K562 (cell line): Measurements from ENCODE around the gene NDUFB10. TPM values are rescaled to one million over a fixed set of nuclear protein-coding genes. Genes with fewer than 3 reads are reported as not detected.
A peak's percentile ranks its signal among the peaks of the same experiment; 100 is the strongest.

Experiments
- EZH2 ChIP-seq: IDR thresholded peaks from 2 replicates; pipeline ENCODE4 v1.6.1; 2012; ENCODE audit warnings: low read depth, mild to moderate bottlenecking, inconsistent platforms, low read length, borderline replicate concordance
- FOXA3 ChIP-seq, 2 experiments: fragments of 450-650 bp in 1 of 2; sonication (generic) in 1 of 2; formaldehyde crosslinking; IDR thresholded peaks in 1 of 2; conservative IDR thresholded peaks in 1 of 2; 2 replicates each; pipeline versions ENCODE4 v1.4.0 to v1.8.0; 2020 to 2022; ENCODE audit warnings: mild to moderate bottlenecking in 2 of 2, missing genetic modification reagents in 1 of 2
- FOXK2 ChIP-seq, 2 experiments: fragments of 450-650 bp; IDR thresholded peaks in 1 of 2; conservative IDR thresholded peaks in 1 of 2; 2 replicates each; pipeline ENCODE4 v1.6.1; 2016; ENCODE audit warnings: low read depth in 2 of 2, mild to moderate bottlenecking in 1 of 2
- FOXM1 ChIP-seq, 2 experiments: fragments of 450-650 bp in 1 of 2; sonication (generic) in 1 of 2; formaldehyde crosslinking in 1 of 2; IDR thresholded peaks; 2 replicates each; pipeline versions ENCODE4 v1.6.1 to v1.9.0; 2017 to 2022; ENCODE audit warnings: low read depth in 2 of 2, mild to moderate bottlenecking in 2 of 2, missing genetic modification reagents in 1 of 2, moderate library complexity in 1 of 2
- HMG20A ChIP-seq: fragments of 450-650 bp; formaldehyde crosslinking; conservative IDR thresholded peaks from 2 replicates; pipeline ENCODE4 v1.4.0; 2020; ENCODE audit warnings: mild to moderate bottlenecking, mixed read lengths
- KLF6 ChIP-seq: fragments of 250-450 bp; sonication (Bioruptor Pico); IDR thresholded peaks from 2 replicates; pipeline ENCODE4 v1.4.0; 2020; ENCODE audit warnings: mild to moderate bottlenecking, moderate library complexity, borderline replicate concordance
- MYBL2 ChIP-seq, 2 experiments: fragments of 450-650 bp in 1 of 2; sonication (generic) in 1 of 2; formaldehyde crosslinking in 1 of 2; IDR thresholded peaks; 2 replicates each; pipeline versions ENCODE4 v1.6.1 to v1.8.1; 2017 to 2022; ENCODE audit warnings: borderline replicate concordance in 1 of 2, inconsistent platforms in 1 of 2, low read depth in 1 of 2, mild to moderate bottlenecking in 1 of 2, missing genetic modification reagents in 1 of 2, moderate library complexity in 1 of 2
- NFXL1 ChIP-seq: fragments of 450-650 bp; formaldehyde crosslinking; IDR thresholded peaks from 2 replicates; pipeline ENCODE4 v1.4.0; 2021; ENCODE audit warnings: mild to moderate bottlenecking
- POLR2H ChIP-seq: IDR thresholded peaks from 2 replicates; pipeline ENCODE4 v1.6.1; 2016; ENCODE audit warnings: missing genetic modification characterization, low read depth, mild to moderate bottlenecking, control low read depth, missing compliant biosample characterization, moderate library complexity
- SMARCA4 ChIP-seq: fragments of 450-650 bp; IDR thresholded peaks from 2 replicates; pipeline ENCODE4 v1.6.1; 2016
- SRSF1 ChIP-seq: fragments of 200-400 bp; formaldehyde crosslinking; IDR thresholded peaks from 2 replicates; pipeline ENCODE4 v1.6.1; 2017; ENCODE audit warnings: mild to moderate bottlenecking, low read depth, low read length, moderate library complexity
- THRAP3 ChIP-seq: fragments of 450-650 bp; IDR thresholded peaks from 2 replicates; pipeline ENCODE4 v1.6.1; 2016; ENCODE audit warnings: mild to moderate bottlenecking, inconsistent platforms, borderline replicate concordance
- ZNF232 ChIP-seq: sonication (generic); formaldehyde crosslinking; IDR thresholded peaks from 2 replicates; pipeline ENCODE4 v1.8.0; 2022; ENCODE audit warnings: mild to moderate bottlenecking, missing genetic modification reagents
- ZNF41 ChIP-seq: fragments of 250-450 bp; sonication (Bioruptor Pico); conservative IDR thresholded peaks from 2 replicates; pipeline ENCODE4 v1.4.0; 2020; ENCODE audit warnings: mild to moderate bottlenecking
- ZNF764 ChIP-seq: fragments of 250-450 bp; sonication (Bioruptor Pico); IDR thresholded peaks from 2 replicates; pipeline ENCODE4 v1.4.0; 2020; ENCODE audit warnings: low read depth, mild to moderate bottlenecking, moderate library complexity
- polyA plus RNA-seq, 8 experiments: library from polyadenylated mRNA; depleted of rRNA in 4 of 8; stranded (reverse) in 5 of 8; unstranded in 3 of 8; fragments of >200 nt; fragmentation: Nextera tagmentation in 2 of 8; fragmentation: Illumina TruSeq in 1 of 8; extraction: Ambion mirVana in 2 of 8; extraction: Trizol in 1 of 8; gene quantifications; 2 replicates each; pipeline versions ENCODE4 v1.2.1 to v1.2.3, GENCODE V29; 2011 to 2014; ENCODE audit warnings: inconsistent platforms in 1 of 8, missing spikeins in 1 of 8
- total RNA-seq, 7 experiments: library from RNA; depleted of rRNA in 6 of 7; stranded (reverse); fragments of >200 nt in 6 of 7; fragmentation: Illumina TruSeq in 2 of 7; extraction: Trizol in 2 of 7; gene quantifications; 2 replicates each; pipeline versions ENCODE4 v1.2.1 to v1.2.3, GENCODE V29; 2011 to 2021; ENCODE audit warnings: low replicate concordance in 1 of 7
- TF ChIP-seq, protein P1 (sequence below): fragments of 450-650 bp; formaldehyde crosslinking; IDR thresholded peaks from 2 replicates; pipeline ENCODE4 v1.4.0; 2020; ENCODE audit warnings: mild to moderate bottlenecking, moderate library complexity
- TF ChIP-seq, protein P2 (sequence below): IDR thresholded peaks from 3 replicates; pipeline ENCODE4 v1.6.1; 2011; ENCODE audit warnings: borderline replicate concordance, mild to moderate bottlenecking, moderate library complexity; ENCODE audit not compliant: insufficient read length; ENCODE audit errors: extremely low read depth
- TF ChIP-seq, protein P3 (sequence below): fragments of 450-650 bp; IDR thresholded peaks from 2 replicates; pipeline ENCODE4 v1.6.1; 2018; ENCODE audit not compliant: partially characterized antibody

The NDUFB10 gene
- total and polyA plus RNA-seq, 9 of the 15 experiments (the other 6 are each of a cell fraction or from before 2014, with no cell fraction given) = 69.3 to 527 (median 161) TPM

DNA sequence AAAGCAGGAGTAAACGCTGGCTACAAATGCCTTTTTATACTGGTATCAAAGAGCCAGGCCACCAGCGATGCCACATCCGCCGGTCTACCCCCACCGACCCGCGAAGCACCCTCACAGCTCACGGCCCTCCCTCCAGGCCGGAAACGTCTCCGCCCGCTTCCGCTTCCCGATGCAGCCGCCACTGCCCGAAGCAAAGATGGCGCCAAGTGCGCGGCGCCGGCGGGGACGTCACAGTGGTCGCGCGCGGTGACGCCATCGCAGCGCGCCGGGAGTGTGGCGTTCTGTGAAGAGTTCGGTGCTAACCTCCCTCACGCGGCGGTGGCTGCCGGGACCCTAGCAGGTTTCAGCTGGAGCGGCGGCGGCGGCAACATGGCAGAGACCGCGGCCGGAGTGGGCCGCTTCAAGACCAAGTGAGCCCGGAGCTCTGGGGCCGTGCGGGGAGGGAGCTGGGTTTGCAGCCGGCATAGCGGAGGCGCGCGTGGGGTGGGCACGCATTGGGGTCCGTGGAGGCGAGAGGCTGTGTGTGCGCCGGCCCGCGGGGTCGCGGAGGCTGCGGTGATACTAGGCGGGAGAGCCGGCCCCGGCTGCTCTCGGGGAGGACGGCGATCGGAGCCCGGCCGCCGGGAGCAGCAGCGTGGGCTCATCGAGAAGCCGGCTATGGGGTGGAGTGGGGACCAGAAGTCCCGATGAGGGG, 12.6 kb downstream of the NDUFB10 start, which contains the start of gene TBL3 (continued):
- TF ChIP-seq NFXL1 (CRISPR knock-in tag) (no peak), THRAP3 (no peak), MYBL2 (IDR thresholded peaks at IDR 0.05; ENCODE audit: low read depth) (no peak), MYBL2 (CRISPR knock-in tag; IDR thresholded peaks at IDR 0.05; ENCODE audit: borderline replicate concordance) (no peak), FOXM1 (IDR thresholded peaks at IDR 0.05; ENCODE audit: low read depth) (no peak), FOXM1 (CRISPR knock-in tag; IDR thresholded peaks at IDR 0.05; ENCODE audit: low read depth) (0 out of 2 replicates have a peak, but pooled peaks have one; percentile 91), ZNF764 (CRISPR knock-in tag) (no peak), POLR2H (tag) (no peak; the same call in 1 of the 2 replicates), ZNF41 (CRISPR knock-in tag) (no peak), SMARCA4 (no peak), FOXA3 (CRISPR knock-in tag; conservative IDR thresholded peaks at IDR 0.05 in 1 of 2, IDR thresholded peaks at IDR 0.05 in 1 of 2) (no peak), ZNF232 (CRISPR knock-in tag) (0 out of 2 replicates have a peak, but pooled peaks have one; percentile 13), HMG20A (no peak), KLF6 (peak; percentile 72; the same call in 1 of the 2 replicates), FOXK2 (conservative IDR thresholded peaks at IDR 0.05 in 1 of 2, IDR thresholded peaks at IDR 0.05 in 1 of 2; ENCODE audit: low read depth in 2 of 2) (peak; percentile 54 to 85; a peak in 3 of 4 replicates), SRSF1 (no peak), EZH2 (no peak)
- TF ChIP-seq, protein P1, sequence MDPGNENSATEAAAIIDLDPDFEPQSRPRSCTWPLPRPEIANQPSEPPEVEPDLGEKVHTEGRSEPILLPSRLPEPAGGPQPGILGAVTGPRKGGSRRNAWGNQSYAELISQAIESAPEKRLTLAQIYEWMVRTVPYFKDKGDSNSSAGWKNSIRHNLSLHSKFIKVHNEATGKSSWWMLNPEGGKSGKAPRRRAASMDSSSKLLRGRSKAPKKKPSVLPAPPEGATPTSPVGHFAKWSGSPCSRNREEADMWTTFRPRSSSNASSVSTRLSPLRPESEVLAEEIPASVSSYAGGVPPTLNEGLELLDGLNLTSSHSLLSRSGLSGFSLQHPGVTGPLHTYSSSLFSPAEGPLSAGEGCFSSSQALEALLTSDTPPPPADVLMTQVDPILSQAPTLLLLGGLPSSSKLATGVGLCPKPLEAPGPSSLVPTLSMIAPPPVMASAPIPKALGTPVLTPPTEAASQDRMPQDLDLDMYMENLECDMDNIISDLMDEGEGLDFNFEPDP (CRISPR knock-in tag) = no peak
- TF ChIP-seq, protein P2, sequence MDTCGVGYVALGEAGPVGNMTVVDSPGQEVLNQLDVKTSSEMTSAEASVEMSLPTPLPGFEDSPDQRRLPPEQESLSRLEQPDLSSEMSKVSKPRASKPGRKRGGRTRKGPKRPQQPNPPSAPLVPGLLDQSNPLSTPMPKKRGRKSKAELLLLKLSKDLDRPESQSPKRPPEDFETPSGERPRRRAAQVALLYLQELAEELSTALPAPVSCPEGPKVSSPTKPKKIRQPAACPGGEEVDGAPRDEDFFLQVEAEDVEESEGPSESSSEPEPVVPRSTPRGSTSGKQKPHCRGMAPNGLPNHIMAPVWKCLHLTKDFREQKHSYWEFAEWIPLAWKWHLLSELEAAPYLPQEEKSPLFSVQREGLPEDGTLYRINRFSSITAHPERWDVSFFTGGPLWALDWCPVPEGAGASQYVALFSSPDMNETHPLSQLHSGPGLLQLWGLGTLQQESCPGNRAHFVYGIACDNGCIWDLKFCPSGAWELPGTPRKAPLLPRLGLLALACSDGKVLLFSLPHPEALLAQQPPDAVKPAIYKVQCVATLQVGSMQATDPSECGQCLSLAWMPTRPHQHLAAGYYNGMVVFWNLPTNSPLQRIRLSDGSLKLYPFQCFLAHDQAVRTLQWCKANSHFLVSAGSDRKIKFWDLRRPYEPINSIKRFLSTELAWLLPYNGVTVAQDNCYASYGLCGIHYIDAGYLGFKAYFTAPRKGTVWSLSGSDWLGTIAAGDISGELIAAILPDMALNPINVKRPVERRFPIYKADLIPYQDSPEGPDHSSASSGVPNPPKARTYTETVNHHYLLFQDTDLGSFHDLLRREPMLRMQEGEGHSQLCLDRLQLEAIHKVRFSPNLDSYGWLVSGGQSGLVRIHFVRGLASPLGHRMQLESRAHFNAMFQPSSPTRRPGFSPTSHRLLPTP = no peak
- TF ChIP-seq, protein P3, sequence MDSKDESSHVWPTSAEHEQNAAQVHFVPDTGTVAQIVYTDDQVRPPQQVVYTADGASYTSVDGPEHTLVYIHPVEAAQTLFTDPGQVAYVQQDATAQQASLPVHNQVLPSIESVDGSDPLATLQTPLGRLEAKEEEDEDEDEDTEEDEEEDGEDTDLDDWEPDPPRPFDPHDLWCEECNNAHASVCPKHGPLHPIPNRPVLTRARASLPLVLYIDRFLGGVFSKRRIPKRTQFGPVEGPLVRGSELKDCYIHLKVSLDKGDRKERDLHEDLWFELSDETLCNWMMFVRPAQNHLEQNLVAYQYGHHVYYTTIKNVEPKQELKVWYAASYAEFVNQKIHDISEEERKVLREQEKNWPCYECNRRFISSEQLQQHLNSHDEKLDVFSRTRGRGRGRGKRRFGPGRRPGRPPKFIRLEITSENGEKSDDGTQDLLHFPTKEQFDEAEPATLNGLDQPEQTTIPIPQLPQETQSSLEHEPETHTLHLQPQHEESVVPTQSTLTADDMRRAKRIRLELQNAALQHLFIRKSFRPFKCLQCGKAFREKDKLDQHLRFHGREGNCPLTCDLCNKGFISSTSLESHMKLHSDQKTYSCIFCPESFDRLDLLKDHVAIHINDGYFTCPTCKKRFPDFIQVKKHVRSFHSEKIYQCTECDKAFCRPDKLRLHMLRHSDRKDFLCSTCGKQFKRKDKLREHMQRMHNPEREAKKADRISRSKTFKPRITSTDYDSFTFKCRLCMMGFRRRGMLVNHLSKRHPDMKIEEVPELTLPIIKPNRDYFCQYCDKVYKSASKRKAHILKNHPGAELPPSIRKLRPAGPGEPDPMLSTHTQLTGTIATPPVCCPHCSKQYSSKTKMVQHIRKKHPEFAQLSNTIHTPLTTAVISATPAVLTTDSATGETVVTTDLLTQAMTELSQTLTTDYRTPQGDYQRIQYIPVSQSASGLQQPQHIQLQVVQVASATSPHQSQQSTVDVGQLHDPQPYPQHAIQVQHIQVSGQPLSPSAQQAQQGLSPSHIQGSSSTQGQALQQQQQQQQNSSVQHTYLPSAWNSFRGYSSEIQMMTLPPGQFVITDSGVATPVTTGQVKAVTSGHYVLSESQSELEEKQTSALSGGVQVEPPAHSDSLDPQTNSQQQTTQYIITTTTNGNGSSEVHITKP = no peak
